Epidermal melanocyte (primary cell): ENCODE measurements around the gene IFT43.
"Not testable (repeated sequence)": the region's sequence is repeated elsewhere in the genome, so short reads cannot be mapped to it uniquely, and the experiment has no call there.

ENCODE experiments used
- DNase-seq: peaks from one replicate; pipeline ENCODE4 v3.0.0; 2011; ENCODE audit warnings: low spot score; ENCODE audit not compliant: insufficient read length

Gene IFT43

DNA sequence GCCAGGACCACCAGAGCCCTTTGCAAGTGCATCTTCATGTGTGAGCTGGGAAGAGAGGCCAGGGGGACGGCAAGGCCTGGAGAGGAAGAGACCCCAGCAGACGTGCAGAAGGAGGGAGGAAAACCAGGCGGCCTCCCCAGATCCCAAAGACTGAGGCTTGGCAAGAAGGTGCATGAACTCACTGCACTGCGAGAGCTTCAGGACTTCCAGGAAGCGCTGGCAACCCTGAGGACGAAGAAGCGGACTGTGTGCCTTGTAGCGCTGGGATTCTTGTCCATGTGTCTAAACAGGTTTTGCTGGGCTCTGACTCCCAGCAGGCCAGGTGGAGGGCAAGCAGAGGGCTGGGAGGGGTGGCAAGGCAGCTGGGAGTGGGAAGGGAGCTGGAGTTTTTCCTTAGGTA is 4.7 kb upstream of the IFT43 start:
- no peak for DNase-seq

DNA sequence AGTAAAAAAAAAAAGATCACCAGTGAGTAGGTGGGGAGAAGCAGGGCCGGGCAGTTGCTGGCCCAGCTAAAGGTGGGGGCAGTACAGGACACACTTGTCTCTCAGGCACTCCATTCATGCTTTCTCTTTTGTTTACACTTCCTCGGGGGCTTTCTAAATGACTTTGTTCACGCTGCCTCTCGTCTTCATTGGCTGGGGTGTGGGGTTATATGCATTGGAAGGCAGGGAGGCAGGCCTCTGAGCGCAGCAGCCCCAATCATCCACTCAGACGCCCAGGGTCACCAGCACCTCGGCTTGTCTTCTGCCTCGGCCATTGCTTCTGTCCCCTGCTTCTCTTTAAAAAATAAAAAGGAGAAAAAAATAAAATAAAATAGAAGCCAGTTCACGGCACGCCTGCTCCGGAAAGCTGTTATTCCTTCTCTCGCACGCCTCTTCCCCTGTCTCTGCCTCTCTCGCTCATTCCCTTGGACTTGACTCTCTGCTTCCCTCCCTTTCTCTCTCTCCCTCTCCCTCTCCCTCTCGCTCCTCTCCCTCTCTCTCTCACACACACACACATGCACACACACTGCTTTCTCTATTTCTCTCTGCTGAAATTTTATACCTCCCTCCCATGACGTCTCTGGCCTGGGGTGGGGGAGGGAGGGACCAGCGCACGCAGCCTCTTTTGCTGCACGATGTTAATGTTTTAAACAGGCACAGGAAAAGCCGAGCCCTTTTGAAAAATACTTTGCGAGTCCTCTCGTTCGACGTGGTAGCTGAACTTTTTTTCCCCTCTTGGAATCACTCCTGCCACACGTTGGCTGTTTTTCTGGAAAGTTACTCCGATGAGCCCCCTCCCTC is 3.9 kb upstream of the IFT43 start, which contains the start of gene TGFB3:
TGFB3 (minus strand) TSS at position 570 of the 840 bp plus-strand sequence. CDS start 1,102 bp downstream, outside the sequence.
- peak; percentile 87 for DNase-seq

GRCh38 chr14:75982266-75983018 is 3.1 kb upstream of the IFT43 start:
- DNase-seq = peak; percentile 45

- no peak for DNase-seq
These were observed 2.6 kb upstream of the IFT43 start for GRCh38 chr14:75983019-75983358.

GRCh38 chr14:75984674-75985073 is 889 bp upstream of the IFT43 start:
- no peak for DNase-seq

DNA sequence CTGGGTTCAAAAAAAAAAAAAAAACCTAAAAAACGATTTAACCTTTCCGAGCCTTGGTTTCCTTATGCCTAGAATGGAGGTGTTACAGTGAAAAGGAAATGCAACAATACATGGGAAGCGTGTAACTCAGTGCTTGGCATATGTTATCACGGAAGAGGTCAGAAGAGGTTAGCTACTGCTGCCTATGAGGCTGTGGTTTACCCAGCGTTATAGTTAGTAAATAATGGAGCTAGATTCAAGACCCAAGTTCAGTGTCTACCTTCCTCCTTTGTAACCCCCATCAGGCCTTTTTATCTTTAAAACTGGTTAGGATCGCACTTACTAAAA is 839 bp downstream of the IFT43 start:
- DNase-seq = no peak

- no peak for DNase-seq
These were observed 1.8 kb downstream of the IFT43 start for GRCh38 chr14:75987201-75987970.

DNA sequence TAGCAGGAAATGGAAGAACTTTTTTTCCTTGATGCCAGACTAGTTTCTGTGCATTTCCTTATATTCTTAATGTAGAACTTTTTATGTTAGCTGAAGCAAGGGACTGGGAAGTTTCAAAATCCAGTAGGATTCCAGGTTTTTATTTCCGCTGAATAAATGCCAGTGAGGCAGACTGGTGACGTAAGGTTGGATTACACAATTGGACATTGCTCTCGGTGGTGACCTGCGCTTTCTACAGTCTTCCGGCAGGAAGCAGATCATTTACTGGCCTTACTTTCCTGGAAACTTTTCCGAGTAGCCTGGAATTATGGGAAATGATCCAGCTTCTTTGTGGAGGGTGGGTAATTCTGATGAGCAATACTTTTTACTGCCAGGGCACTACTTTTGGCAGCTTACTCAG is 3.6 kb downstream of the IFT43 start:
- no peak for DNase-seq

GRCh38 chr14:75990297-75990696 is 4.7 kb downstream of the IFT43 start:
- no peak for DNase-seq

- no peak for DNase-seq
These were observed 6.2 kb downstream of the IFT43 start for GRCh38 chr14:75991753-75992152.

DNA sequence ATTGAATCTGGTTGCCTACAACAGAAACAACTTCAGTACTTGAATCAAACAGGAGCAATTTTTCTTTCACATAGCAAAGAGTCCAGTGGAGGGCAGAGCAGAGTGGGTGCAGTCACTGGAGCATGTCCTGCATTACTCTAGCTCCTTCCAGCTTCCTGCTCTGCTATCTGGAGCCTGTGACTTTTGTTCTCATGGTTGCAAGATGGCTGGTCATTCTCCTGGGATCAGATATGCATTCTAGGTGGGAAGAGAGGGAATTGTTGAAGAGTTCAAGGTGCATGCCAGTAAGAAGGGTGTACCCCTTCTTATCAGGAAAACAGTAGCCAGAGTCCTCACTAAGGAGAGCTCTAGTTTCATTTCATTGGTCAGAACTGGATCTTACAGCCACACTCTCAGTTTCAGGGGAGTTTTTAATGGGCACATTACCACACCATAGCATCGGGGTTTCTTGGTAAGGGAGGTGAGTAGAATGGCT is 8.0 kb downstream of the IFT43 start:
- DNase-seq = no peak

- DNase-seq = no peak
These were observed 9.9 kb downstream of the IFT43 start for GRCh38 chr14:75995372-75996041.

DNA sequence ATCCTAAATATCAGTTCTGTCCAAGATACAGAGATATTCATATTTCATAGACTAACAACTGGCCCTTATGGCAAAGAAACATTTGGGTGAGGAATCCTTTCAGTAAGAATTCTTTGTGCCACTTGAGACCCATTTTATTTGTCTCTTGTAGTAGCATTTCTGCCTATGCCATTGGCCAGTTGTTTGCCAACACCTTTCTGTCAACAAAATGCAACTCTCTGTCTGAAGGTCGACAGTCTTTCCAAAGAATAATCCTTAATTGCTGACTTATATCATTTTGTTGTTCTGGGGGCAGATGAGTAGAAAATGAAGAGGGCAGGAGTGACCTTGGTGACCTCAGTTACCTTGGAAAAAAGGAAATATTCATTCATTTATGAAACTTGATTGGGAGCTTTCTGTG is 10.9 kb downstream of the IFT43 start:
- no peak for DNase-seq

DNA sequence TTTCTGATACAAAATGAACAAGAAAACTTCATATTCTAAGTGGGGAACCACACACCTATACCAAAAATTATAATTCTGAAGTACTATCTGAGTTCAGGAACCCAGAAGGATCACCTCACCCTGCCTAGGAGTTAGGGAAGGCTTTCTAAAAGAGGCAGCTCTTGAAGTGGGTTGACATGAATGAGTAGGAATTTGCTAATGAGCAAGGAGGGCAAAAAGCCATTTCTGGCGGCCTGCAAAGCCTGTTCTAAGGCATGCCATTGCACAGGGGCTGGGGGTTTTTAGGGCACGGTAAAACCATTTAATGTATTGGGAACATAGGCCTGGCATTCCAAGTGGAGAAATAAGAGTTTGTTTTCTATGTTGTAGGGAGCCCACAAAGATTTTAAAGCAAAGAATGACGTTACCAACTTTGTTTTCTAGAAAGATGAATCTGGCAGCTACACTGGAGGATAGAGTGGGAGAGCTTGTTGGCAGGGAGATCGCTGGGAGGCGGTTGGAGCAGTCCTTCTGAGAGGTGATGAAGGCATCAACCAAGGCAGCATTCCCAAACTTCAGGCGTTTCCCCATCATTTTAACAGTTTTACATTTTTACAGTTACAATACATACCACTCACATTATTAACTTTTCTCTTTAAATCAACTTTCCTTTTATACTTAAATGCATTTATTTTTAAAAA is 14.1 kb downstream of the IFT43 start:
- DNase-seq = no peak

DNA sequence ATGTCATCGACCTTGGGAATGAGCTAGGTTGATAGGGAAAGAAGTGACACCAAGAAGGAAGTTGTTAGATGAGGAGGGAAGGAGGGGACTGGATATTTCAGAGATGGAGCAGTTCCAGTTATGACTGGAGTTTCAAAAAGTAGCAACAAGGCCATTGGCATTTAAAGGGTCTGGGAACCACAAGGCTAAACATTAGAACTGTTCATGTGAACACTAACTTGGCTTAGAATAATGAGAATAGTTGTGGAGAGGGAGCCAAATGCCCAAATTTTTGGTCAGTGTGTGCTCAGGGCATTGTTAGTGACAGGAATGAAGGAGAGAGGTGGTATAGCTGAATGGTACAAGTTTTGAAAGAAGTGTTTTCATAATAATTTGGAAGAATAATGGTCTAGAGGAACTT is 16.8 kb downstream of the IFT43 start:
- no peak for DNase-seq

- DNase-seq = no peak
These were observed 20.7 kb downstream of the IFT43 start for GRCh38 chr14:76006253-76006652.

GRCh38 chr14:76007379-76007778 is 21.8 kb downstream of the IFT43 start:
- no peak for DNase-seq

- no peak for DNase-seq
These were observed 22.3 kb downstream of the IFT43 start for GRCh38 chr14:76007852-76008251.

DNA sequence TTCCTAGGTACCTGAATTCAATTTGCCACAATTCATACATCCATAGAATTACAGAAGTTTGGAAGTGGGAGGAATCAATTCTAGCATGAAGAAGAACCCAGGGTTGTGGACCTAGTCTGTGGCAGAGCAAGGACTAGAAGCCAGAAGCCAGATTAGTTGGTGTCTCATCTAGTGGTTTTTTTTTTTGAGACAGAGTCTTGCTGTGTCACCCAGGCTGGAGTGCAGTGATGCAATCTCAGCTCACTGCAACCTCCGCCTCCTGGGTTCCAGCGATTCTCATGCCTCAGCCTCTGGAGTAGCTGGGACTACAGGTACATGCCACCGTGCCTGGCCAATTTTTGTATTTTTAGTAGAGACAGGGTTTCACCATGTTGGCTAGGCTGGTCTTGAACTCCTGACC is 24.1 kb downstream of the IFT43 start:
- not testable (repeated sequence) for DNase-seq

GRCh38 chr14:76011930-76012329 is 26.4 kb downstream of the IFT43 start:
- DNase-seq = no peak

DNA sequence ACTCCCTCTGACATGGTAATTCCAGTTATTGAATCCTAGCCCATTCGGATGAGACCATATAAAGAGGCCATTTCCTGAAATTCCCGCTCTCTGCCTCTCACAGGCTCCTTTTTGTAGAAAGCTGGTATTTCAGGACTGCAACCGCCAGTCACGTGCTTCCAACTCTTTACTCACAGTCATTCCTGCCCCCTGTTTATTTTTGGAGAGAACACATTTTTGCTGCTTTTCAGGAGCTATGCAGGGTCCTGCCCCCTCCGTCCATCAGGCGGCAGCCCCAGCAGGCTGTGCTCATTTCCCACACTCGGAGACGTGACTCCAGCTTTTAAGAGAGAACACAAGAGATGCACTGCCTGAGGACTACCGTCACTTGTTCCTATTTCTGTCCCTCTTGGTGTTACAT is 26.8 kb downstream of the IFT43 start:
- no peak for DNase-seq
